ENCODE measurements around the gene UBXN6.

UBXN6 gene

GRCh38 chr19:4455719-4456475 lies 1.7 kb downstream of the UBXN6 start:
- peak; percentile 86 for DNase-seq

- DNase-seq, result peak; percentile 57
These were observed 2.6 kb downstream of the UBXN6 start for GRCh38 chr19:4454747-4455718.

GRCh38 chr19:4453232-4454179 lies 4.1 kb downstream of the UBXN6 start:
- no peak for DNase-seq

GRCh38 chr19:4452230-4452990 lies 5.2 kb downstream of the UBXN6 start:
- no peak for DNase-seq

- no peak for DNase-seq
These were observed 8.0 kb downstream of the UBXN6 start for GRCh38 chr19:4449639-4450028.

- DNase-seq, result no peak
These were observed 8.5 kb downstream of the UBXN6 start for GRCh38 chr19:4449022-4449638.

- no peak for DNase-seq
These were observed 9.2 kb downstream of the UBXN6 start for GRCh38 chr19:4448147-4448985.

GRCh38 chr19:4447327-4448146 lies 10.1 kb downstream of the UBXN6 start:
- no peak for DNase-seq

GRCh38 chr19:4446704-4447200 lies 10.8 kb downstream of the UBXN6 start:
- no peak for DNase-seq

GRCh38 chr19:4445963-4446703 lies 11.5 kb downstream of the UBXN6 start:
- DNase-seq, result no peak

- no peak for DNase-seq
These were observed 12.5 kb downstream of the UBXN6 start for GRCh38 chr19:4444765-4445741.

GRCh38 chr19:4443966-4444764 lies 13.4 kb downstream of the UBXN6 start:
- DNase-seq, result no peak

- no peak for DNase-seq
These were observed 14.4 kb downstream of the UBXN6 start for GRCh38 chr19:4443188-4443587.

GRCh38 chr19:4442819-4443146 lies 14.8 kb downstream of the UBXN6 start:
- no peak for DNase-seq

GRCh38 chr19:4441994-4442818 lies 15.4 kb downstream of the UBXN6 start:
- DNase-seq, result no peak

GRCh38 chr19:4439243-4439642 lies 18.4 kb downstream of the UBXN6 start:
- no peak for DNase-seq
